Choroid plexus epithelial cell (primary cell): ENCODE measurements around the gene OR51Q1.

Experiments used
- DNase-seq: peaks from one replicate; pipeline ENCODE4 v3.0.0-alpha.2; 2010; ENCODE audit warnings: low read depth
- H3K4me3 ChIP-seq: 2 replicates; pipeline ENCODE4 v1.5.1; 2011; ENCODE audit warnings: low read depth, mild to moderate bottlenecking, control low read depth, low read length, moderate library complexity
- TF ChIP-seq, protein P1 (sequence below): conservative IDR thresholded peaks from 2 replicates; pipeline ENCODE4 v1.5.1; 2011; ENCODE audit warnings: low read depth, mild to moderate bottlenecking, control low read depth, inconsistent platforms, low read length, moderate library complexity

OR51Q1 gene

DNA sequence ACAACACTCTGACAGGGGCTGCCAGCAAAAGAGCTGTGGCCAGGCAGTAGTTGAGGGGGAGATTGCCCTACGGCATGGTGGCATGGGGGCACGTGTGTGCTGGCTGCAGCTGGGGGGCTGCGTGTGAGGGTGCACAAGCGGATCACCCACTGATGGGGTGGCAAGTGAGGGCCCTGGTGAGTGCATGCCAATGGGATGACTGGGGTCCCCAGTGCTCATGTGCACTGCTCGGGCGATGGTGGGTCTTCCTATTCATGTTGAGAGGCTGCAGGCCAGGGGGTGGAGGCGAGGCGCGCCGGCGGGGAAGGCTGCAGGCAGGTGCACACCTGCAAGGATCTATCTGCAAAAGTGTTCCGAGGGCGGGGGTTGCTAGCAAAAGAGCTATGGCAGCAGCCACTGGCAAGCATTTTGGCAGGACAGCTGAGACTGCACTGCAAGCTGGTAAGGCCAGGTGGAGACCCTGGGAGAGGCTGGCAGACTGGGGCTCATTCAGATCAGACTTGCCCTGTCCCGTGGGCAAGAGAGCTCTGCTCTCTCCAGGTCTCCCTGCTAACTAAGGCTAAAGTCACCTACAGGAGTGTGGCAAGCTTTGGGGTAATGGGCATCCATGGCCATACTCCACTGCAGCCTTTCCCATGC lies 39.2 kb downstream of the OR51Q1 start:
- no peak for DNase-seq
- TF ChIP-seq, protein P1, sequence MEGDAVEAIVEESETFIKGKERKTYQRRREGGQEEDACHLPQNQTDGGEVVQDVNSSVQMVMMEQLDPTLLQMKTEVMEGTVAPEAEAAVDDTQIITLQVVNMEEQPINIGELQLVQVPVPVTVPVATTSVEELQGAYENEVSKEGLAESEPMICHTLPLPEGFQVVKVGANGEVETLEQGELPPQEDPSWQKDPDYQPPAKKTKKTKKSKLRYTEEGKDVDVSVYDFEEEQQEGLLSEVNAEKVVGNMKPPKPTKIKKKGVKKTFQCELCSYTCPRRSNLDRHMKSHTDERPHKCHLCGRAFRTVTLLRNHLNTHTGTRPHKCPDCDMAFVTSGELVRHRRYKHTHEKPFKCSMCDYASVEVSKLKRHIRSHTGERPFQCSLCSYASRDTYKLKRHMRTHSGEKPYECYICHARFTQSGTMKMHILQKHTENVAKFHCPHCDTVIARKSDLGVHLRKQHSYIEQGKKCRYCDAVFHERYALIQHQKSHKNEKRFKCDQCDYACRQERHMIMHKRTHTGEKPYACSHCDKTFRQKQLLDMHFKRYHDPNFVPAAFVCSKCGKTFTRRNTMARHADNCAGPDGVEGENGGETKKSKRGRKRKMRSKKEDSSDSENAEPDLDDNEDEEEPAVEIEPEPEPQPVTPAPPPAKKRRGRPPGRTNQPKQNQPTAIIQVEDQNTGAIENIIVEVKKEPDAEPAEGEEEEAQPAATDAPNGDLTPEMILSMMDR, result no peak

GRCh38 chr11:5467527-5467926 lies 45.6 kb downstream of the OR51Q1 start:
- TF ChIP-seq, protein P1, result no peak
- H3K4me3 ChIP-seq, result no peak overlapping the region

More for the DNA sequence above, 39.2 kb downstream of the OR51Q1 start:
- no peak overlapping the region for H3K4me3 ChIP-seq

More at GRCh38 chr11:5467527-5467926, 45.6 kb downstream of the OR51Q1 start:
- DNase-seq, result no peak
